Right lobe of liver (tissue), 6 donors: ENCODE measurements around the gene ABCG4. TPM values are rescaled to one million over a fixed set of nuclear protein-coding genes. Genes with fewer than 3 reads are reported as not detected.
"Not testable (repeated sequence)": the region's sequence is repeated elsewhere in the genome, so short reads cannot be mapped to it uniquely, and the experiment has no call there.

Experiments used
- ATAC-seq, 4 donors: fragments of 200-7000 bp; cut with Tn5 transposase; one replicate each; pipeline ENCODE4 v1.9.1; 2020; ENCODE audit warnings: mild to moderate bottlenecking in 4 of 4, moderate library complexity in 4 of 4
- DNase-seq, 3 donors: peaks; one replicate each; pipeline ENCODE4 v3.0.0-alpha.2; 2020
- H3K27ac ChIP-seq, 3 donors: fragments of 200-600 bp; one replicate each; pipeline ENCODE4 v1.8.0; 2022
- H3K27me3 ChIP-seq, 2 donors: fragments of 200-600 bp; one replicate each; pipeline ENCODE4 v1.8.0; 2022
- H3K36me3 ChIP-seq, 4 donors: fragments of 200-600 bp; sonication (generic) in 1 of 4; one replicate each; pipeline versions ENCODE4 v1.5.1 to v1.8.0; 2017 to 2022; ENCODE audit warnings: control low read depth in 1 of 4
- H3K4me1 ChIP-seq, 4 donors: fragments of 200-600 bp; sonication (generic) in 1 of 4; one replicate each; pipeline versions ENCODE4 v1.5.1 to v1.8.0; 2017 to 2022; ENCODE audit warnings: control low read depth in 1 of 4
- H3K4me3 ChIP-seq, 3 donors: fragments of 200-600 bp; one replicate each; pipeline ENCODE4 v1.8.0; 2022
- H3K9me3 ChIP-seq, 4 donors: fragments of 200-600 bp; sonication (generic) in 1 of 4; one replicate each; pipeline versions ENCODE4 v1.5.1 to v1.8.0; 2017 to 2022; ENCODE audit warnings: control low read depth in 1 of 4
- POLR2A ChIP-seq: fragments of 450-650 bp; IDR thresholded peaks from one replicate; pipeline ENCODE4 v1.6.1; 2017; ENCODE audit warnings: antibody characterized with exemption, mild to moderate bottlenecking
- WGBS: methylation state at CpG from one replicate; pipeline ENCODE4 v1.1.6; 2018; ENCODE audit warnings: low coverage, low lambda C conversion rate; ENCODE audit not compliant: insufficient coverage; ENCODE audit errors: missing lambda C conversion rate; 5-methylcytosine and 5-hydroxymethylcytosine counted together
- intact Hi-C, 2 donors: fragments of 100-400 bp; cut with DNase I; formaldehyde crosslinking; loops; one replicate each; pipeline versions ENCODE4 v1.11.2 to v1.14.1; 2022
- total RNA-seq, 6 experiments: library from RNA; depleted of rRNA in 2 of 6; stranded (reverse); fragments of >200 nt in 2 of 6; fragmentation: NEBNext Ultra II Directional in 3 of 6; extraction: Animal tissue kit (Norgen Biotek cat#: 25700) in 3 of 6; gene quantifications; one replicate each; pipeline versions ENCODE4 v1.1.0 to v1.2.4, GENCODE V29; 2016 to 2023
- TF ChIP-seq, protein P1 (sequence below), 4 donors: fragments of 200-600 bp in 3 of 4; fragments of 450-650 bp in 1 of 4; IDR thresholded peaks; one replicate each; pipeline versions ENCODE4 v1.5.1 to v1.8.0; 2016 to 2022; ENCODE audit warnings: antibody characterized with exemption in 4 of 4, mild to moderate bottlenecking in 2 of 4
- donor health status: DM: no; HTN: yes; CAD: no.
- donor health status: DM: no; HTN: no; CAD: no.
- donor health status: DM: no; HTN: no; CAD: no.
- donor health status: DM: no; HTN: yes; CAD: no.
- donor health status: DM: no; HTN: yes; CAD: no.

Gene ABCG4
- total RNA-seq, 6 experiments from 2014 or later, result 0.04 to 0.22 (median 0.09) TPM; not detected in 2

DNA sequence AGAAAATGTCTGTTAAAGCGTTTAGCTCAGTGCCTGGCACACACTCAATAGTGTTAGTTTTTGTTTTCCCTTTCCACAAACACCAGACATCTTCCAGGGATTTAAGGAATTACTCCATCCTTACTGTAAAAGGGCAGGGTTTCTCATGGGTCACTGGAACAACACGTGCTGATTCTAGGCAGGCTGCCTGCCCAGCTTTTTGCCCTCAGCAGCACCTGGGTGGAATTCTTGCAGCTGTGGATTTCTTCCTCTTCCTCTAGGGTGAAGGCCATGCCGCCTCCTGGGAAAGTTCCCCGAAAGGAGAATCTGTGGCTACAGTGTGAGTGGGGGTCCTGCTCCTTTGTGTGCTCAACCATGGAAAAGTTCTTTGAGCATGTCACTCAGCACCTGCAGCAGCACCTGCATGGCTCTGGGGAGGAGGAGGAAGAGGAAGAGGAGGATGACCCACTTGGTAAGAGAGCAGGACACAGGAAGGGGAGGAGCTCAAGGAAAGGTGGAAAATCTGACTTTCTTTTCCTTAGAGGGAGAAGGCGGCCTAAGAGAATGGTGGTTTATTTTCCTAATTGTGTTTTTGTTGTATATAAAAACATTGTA is 22.1 kb upstream of the ABCG4 start:
- DNase-seq (no peak), ATAC-seq (no peak)
- Histone ChIP-seq H3K27me3 (no peaks in the 10 kb centered on the region), H3K4me3 (no peak overlapping the region), H3K9me3 (no peaks in the 10 kb centered on the region), H3K36me3 (peaks cover 0 to 50% (median 12%) of the 10 kb centered on the region in 4 donors), H3K4me1 (peaks cover 0 to 15% (median 5%) of the 10 kb centered on the region in 4 donors), H3K27ac (peak overlapping the region in 1 of 3 donors; percentile 3)
- intact Hi-C loops, result no loop called here
- WGBS, result 51% methylated on average over 2 of the region's 5 CpGs
- TF ChIP-seq, protein P1, sequence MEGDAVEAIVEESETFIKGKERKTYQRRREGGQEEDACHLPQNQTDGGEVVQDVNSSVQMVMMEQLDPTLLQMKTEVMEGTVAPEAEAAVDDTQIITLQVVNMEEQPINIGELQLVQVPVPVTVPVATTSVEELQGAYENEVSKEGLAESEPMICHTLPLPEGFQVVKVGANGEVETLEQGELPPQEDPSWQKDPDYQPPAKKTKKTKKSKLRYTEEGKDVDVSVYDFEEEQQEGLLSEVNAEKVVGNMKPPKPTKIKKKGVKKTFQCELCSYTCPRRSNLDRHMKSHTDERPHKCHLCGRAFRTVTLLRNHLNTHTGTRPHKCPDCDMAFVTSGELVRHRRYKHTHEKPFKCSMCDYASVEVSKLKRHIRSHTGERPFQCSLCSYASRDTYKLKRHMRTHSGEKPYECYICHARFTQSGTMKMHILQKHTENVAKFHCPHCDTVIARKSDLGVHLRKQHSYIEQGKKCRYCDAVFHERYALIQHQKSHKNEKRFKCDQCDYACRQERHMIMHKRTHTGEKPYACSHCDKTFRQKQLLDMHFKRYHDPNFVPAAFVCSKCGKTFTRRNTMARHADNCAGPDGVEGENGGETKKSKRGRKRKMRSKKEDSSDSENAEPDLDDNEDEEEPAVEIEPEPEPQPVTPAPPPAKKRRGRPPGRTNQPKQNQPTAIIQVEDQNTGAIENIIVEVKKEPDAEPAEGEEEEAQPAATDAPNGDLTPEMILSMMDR (IDR thresholded peaks at IDR 0.05), result no peak
- no peak for TF ChIP-seq POLR2A

DNA sequence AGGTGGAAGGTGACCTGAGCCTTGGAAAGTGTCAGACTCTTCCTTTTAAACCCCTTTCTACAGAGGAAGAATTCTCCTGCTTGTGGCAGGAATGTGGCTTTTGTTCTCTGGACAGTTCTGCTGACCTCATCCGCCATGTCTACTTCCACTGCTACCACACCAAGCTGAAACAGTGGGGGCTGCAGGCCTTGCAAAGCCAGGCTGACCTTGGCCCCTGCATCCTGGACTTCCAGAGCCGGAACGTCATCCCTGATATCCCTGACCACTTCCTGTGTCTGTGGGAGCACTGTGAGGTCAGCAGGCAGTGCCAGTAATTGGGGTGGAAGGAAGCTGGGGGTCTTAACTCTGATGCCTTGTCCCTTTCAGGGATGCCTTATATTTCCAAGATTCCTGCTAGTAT is 18.2 kb upstream of the ABCG4 start:
- WGBS, result 86% methylated on average over 1 of the region's 3 CpGs
- Histone ChIP-seq H3K4me3 (no peak overlapping the region), H3K27me3 (no peaks in the 10 kb centered on the region), H3K27ac (peak overlapping the region in 2 of 3 donors; percentile 4 to 31), H3K4me1 (peaks cover 0 to 1% (median under 1%) of the 10 kb centered on the region in 4 donors), H3K9me3 (no peaks in the 10 kb centered on the region), H3K36me3 (peaks cover 0 to 67% (median 26%) of the 10 kb centered on the region in 4 donors)
- TF ChIP-seq POLR2A, result no peak
- TF ChIP-seq, protein P1 (IDR thresholded peaks at IDR 0.05), result no peak
- ATAC-seq (peak; percentile 76 to 85 (median 80)), DNase-seq (peak in 2 of 3 donors; percentile 45 to 56)
- intact Hi-C loops, result no loop called here

DNA sequence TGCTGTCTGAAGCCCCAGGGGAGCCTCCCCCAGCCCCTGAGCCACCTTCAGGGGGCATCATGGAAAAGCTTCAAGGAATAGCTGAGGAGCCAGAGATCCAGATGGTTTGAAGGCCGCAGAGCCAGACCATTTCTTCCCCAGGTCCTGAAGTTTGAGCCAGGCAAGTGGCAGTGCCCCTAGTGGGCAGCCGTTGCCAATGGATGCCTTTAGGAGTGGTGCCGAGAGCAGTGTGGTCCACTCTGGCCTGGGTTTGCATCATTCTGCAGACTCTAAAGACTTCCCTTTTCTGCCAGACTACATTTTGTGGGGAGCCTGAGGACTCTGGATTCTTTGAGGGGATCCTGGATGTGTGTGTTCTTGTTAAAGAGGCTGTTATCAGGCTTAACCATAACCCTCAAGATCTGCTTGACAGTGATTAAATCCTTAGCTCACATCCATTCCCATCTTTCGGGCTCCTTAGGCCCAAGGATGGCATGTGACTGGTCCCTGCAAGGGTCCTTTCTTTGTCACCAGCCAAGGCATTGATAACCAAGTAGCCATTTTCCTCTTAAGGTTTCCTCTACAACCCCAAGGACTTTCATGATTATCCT is 14.4 kb upstream of the ABCG4 start:
- no peak for DNase-seq
- Histone ChIP-seq H3K36me3 (peaks cover 0 to 53% (median 22%) of the 10 kb centered on the region in 4 donors), H3K4me3 (no peak overlapping the region), H3K4me1 (no peaks in the 10 kb centered on the region), H3K9me3 (no peaks in the 10 kb centered on the region), H3K27ac (no peak overlapping the region), H3K27me3 (no peaks in the 10 kb centered on the region)
- intact Hi-C loops, result no loop called here
- WGBS, result 94% methylated on average over 2 of the region's 4 CpGs
- no peak for TF ChIP-seq POLR2A
- TF ChIP-seq, protein P1 (IDR thresholded peaks at IDR 0.05), result peak in 3 of 4 donors; percentile 41 to 49 (median 41)
- ATAC-seq, result peak; percentile 46 to 52 (median 50)

DNA sequence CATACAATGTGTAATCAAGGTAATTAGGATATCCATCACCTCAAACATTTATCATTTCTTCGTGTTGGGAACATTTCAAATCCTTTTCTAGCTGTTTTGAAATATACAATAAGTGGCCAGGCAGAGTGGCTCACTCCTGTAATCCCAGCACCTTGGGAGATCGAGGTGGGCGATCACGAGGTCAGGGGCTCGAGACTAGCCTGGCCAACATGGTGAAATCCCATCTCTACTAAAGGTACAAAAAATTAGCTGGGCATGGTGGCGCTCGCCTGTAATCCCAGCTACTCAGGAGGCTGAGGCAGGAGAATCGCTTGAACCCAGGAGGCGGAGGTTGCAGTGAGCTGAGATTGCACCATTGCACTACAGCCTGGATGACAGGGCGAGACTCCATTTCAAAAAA is 9.6 kb upstream of the ABCG4 start:
- DNase-seq, H3K27me3 ChIP-seq, H3K4me1 ChIP-seq, intact Hi-C loops, H3K27ac ChIP-seq, H3K36me3 ChIP-seq, ATAC-seq, H3K4me3 ChIP-seq, H3K9me3 ChIP-seq: not testable (repeated sequence)
- WGBS, result 82% methylated on average over 10 of the region's 10 CpGs

DNA sequence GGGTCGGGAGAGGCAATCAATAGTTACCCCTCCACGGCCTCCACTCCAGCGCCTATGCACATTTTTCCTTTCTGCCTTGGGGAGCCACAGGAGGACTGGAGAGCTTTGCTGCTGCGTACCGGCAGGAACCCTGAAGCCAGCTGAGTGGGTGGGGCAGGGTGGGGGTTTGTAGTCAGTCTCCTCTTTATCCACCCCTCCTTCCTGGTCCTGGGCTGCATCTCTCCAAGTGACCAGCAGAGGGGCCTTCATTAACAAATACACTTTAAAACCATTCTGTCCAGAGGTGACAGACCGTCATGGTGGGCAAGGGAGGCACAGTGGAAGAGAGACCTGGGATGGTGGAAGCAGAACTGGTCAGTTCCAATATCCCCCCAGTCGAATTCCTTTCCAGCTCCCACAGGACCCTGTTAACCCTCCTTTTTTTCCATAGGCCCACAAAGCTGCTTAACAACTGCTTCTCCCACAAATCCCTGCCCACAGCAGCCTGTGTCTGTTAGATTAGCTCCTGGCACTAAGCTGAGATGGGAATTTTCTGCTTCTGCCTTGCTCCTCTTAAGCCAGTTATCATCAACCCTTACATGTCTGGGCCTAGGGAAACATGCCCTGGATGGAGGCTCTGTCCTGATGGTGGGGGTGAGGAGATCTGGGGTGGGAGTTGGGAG is 3.9 kb upstream of the ABCG4 start:
- TF ChIP-seq, protein P1 (IDR thresholded peaks at IDR 0.05), result peak; percentile 54 to 60 (median 58)
- TF ChIP-seq POLR2A, result no peak
- 11% methylated on average over 7 of the region's 7 CpGs for WGBS
- ATAC-seq (peak; percentile 86 to 93 (median 88)), DNase-seq (peak in 2 of 3 donors; percentile 58 to 63)
- H3K27me3 ChIP-seq, result peaks cover 0 to 4% of the 10 kb centered on the region in 2 donors
- H3K4me1 ChIP-seq, result peaks cover 0 to 8% (median 0%) of the 10 kb centered on the region in 4 donors
- no peak overlapping the region for H3K27ac ChIP-seq
- H3K36me3 ChIP-seq, result no peaks in the 10 kb centered on the region
- H3K9me3 ChIP-seq, result no peaks in the 10 kb centered on the region
- intact Hi-C loops, result no loop called here
- H3K4me3 ChIP-seq, result no peak overlapping the region
